Fibroblast of upper back skin (primary cell): Measurements from ENCODE around the gene FBXW11.
"Not testable (repeated sequence)": the region's sequence is repeated elsewhere in the genome, so short reads cannot be mapped to it uniquely, and the experiment has no call there.

ENCODE experiments used
- DNase-seq: peaks from one replicate; pipeline ENCODE4 v3.0.0-alpha.2; 2013

FBXW11 gene

GRCh38 chr5:172006321-172007174, at the start of gene FBXW11:
TSS of gene FBXW11 (minus strand) at chr5:172006638. CDS start at chr5:172006502, 136 bp downstream.
- DNase-seq, result peak; percentile 97

- no peak for DNase-seq
Measured at GRCh38 chr5:172055996-172056395, 49.6 kb upstream of the FBXW11 start.

GRCh38 chr5:172055421-172055820, 49.0 kb upstream of the FBXW11 start:
- no peak for DNase-seq

- DNase-seq, result no peak
Measured at GRCh38 chr5:172054611-172055153, 48.2 kb upstream of the FBXW11 start.

- DNase-seq, result peak; percentile 48
Measured at GRCh38 chr5:172052450-172053236, 46.2 kb upstream of the FBXW11 start.

- no peak for DNase-seq
Measured at GRCh38 chr5:172051643-172052339, 45.4 kb upstream of the FBXW11 start.

- DNase-seq, result no peak
Measured at GRCh38 chr5:172050080-172050479, 43.6 kb upstream of the FBXW11 start.

- DNase-seq, result no peak
Measured at GRCh38 chr5:172049226-172049796, 42.9 kb upstream of the FBXW11 start.

GRCh38 chr5:172048539-172049101, 42.2 kb upstream of the FBXW11 start:
- no peak for DNase-seq

- no peak for DNase-seq
Measured at GRCh38 chr5:172048170-172048422, 41.7 kb upstream of the FBXW11 start.

GRCh38 chr5:172046593-172046992, 40.2 kb upstream of the FBXW11 start:
- DNase-seq, result no peak

GRCh38 chr5:172045315-172045632, 38.8 kb upstream of the FBXW11 start:
- DNase-seq, result no peak

GRCh38 chr5:172044631-172045314, 38.3 kb upstream of the FBXW11 start:
- DNase-seq, result no peak

- DNase-seq, result no peak
Measured at GRCh38 chr5:172043865-172044264, 37.4 kb upstream of the FBXW11 start.

- no peak for DNase-seq
Measured at GRCh38 chr5:172042183-172042582, 35.7 kb upstream of the FBXW11 start.

- DNase-seq, result no peak
Measured at GRCh38 chr5:172038167-172038566, 31.7 kb upstream of the FBXW11 start.

- DNase-seq, result no peak
Measured at GRCh38 chr5:172035049-172035448, 28.6 kb upstream of the FBXW11 start.

GRCh38 chr5:172031894-172032461, 25.5 kb upstream of the FBXW11 start:
- no peak for DNase-seq

GRCh38 chr5:172029876-172030275, 23.4 kb upstream of the FBXW11 start:
- DNase-seq, result no peak

- DNase-seq, result no peak
Measured at GRCh38 chr5:172028167-172028566, 21.7 kb upstream of the FBXW11 start.

GRCh38 chr5:172020110-172020786, 13.8 kb upstream of the FBXW11 start:
- DNase-seq, result not testable (repeated sequence)
